HEK293 (cell line): ENCODE measurements around the gene POLR1H.

ENCODE experiments used
- EGR2 ChIP-seq: fragments of 450-650 bp; formaldehyde crosslinking; IDR thresholded peaks from 2 replicates; pipeline ENCODE4 v1.5.1; 2016; ENCODE audit warnings: low read depth, missing biosample characterization, missing genetic modification characterization
- IKZF3 ChIP-seq: fragments of 450-650 bp; IDR thresholded peaks from 2 replicates; pipeline ENCODE4 v1.5.0; 2018; ENCODE audit warnings: missing biosample characterization, mild to moderate bottlenecking, missing genetic modification characterization, moderate library complexity
- KLF8 ChIP-seq: fragments of 450-650 bp; formaldehyde crosslinking; IDR thresholded peaks from 2 replicates; pipeline ENCODE4 v1.5.1; 2016; ENCODE audit warnings: missing biosample characterization, missing genetic modification characterization
- PRDM1 ChIP-seq: fragments of 450-650 bp; formaldehyde crosslinking; IDR thresholded peaks from 2 replicates; pipeline ENCODE4; 2016; ENCODE audit warnings: missing biosample characterization, missing genetic modification characterization
- PRDM10 ChIP-seq: fragments of 450-650 bp; formaldehyde crosslinking; IDR thresholded peaks from 2 replicates; pipeline ENCODE4 v1.5.1; 2016; ENCODE audit warnings: missing biosample characterization, missing genetic modification characterization
- REST ChIP-seq: fragments of 450-650 bp; formaldehyde crosslinking; IDR thresholded peaks from 2 replicates; pipeline ENCODE4 v1.5.1; 2016; ENCODE audit warnings: missing biosample characterization, missing genetic modification characterization
- SP2 ChIP-seq: fragments of 450-650 bp; formaldehyde crosslinking; IDR thresholded peaks from 2 replicates; pipeline ENCODE4 v1.5.1; 2016; ENCODE audit warnings: missing biosample characterization, missing genetic modification characterization
- SP3 ChIP-seq: fragments of 450-650 bp; formaldehyde crosslinking; IDR thresholded peaks from 2 replicates; pipeline ENCODE4 v1.5.1; 2016; ENCODE audit warnings: missing biosample characterization, missing genetic modification characterization
- SP7 ChIP-seq: fragments of 450-650 bp; formaldehyde crosslinking; IDR thresholded peaks from 2 replicates; pipeline ENCODE4 v1.5.1; 2016; ENCODE audit warnings: missing biosample characterization, missing genetic modification characterization
- WT1 ChIP-seq: fragments of 450-650 bp; formaldehyde crosslinking; IDR thresholded peaks from 2 replicates; pipeline ENCODE4 v1.5.1; 2016; ENCODE audit warnings: missing biosample characterization, missing genetic modification characterization
- ZNF114 ChIP-seq: fragments of 450-650 bp; formaldehyde crosslinking; IDR thresholded peaks from 2 replicates; pipeline ENCODE4 v1.5.0; 2017; ENCODE audit warnings: missing biosample characterization, missing genetic modification characterization
- ZNF133 ChIP-seq: fragments of 450-650 bp; formaldehyde crosslinking; IDR thresholded peaks from 2 replicates; pipeline ENCODE4 v1.5.1; 2016; ENCODE audit warnings: missing biosample characterization, missing genetic modification characterization
- ZNF2 ChIP-seq: fragments of 450-650 bp; formaldehyde crosslinking; IDR thresholded peaks from 2 replicates; pipeline ENCODE4 v1.5.1; 2016; ENCODE audit warnings: missing biosample characterization, missing genetic modification characterization
- ZNF324 ChIP-seq: fragments of 450-650 bp; formaldehyde crosslinking; IDR thresholded peaks from 2 replicates; pipeline ENCODE4 v1.5.1; 2016; ENCODE audit warnings: missing biosample characterization, missing genetic modification characterization
- ZNF341 ChIP-seq: fragments of 450-650 bp; formaldehyde crosslinking; IDR thresholded peaks from 2 replicates; pipeline ENCODE4; 2016; ENCODE audit warnings: low read depth, missing biosample characterization, missing genetic modification characterization
- ZNF354C ChIP-seq: fragments of 450-650 bp; formaldehyde crosslinking; IDR thresholded peaks from 2 replicates; pipeline ENCODE4 v1.5.1; 2016; ENCODE audit warnings: missing biosample characterization, missing genetic modification characterization, low read depth, borderline replicate concordance
- ZNF366 ChIP-seq: fragments of 450-650 bp; formaldehyde crosslinking; conservative IDR thresholded peaks from 2 replicates; pipeline ENCODE4 v1.5.1; 2016; ENCODE audit warnings: missing biosample characterization, missing genetic modification characterization
- ZNF391 ChIP-seq: fragments of 450-650 bp; formaldehyde crosslinking; IDR thresholded peaks from 2 replicates; pipeline ENCODE4 v1.5.1; 2016; ENCODE audit warnings: low read depth, missing biosample characterization, missing genetic modification characterization, borderline replicate concordance
- ZNF433 ChIP-seq: fragments of 450-650 bp; formaldehyde crosslinking; IDR thresholded peaks from 2 replicates; pipeline ENCODE4 v1.5.1; 2016; ENCODE audit warnings: missing biosample characterization, missing genetic modification characterization, low read depth
- ZNF544 ChIP-seq: fragments of 450-650 bp; formaldehyde crosslinking; IDR thresholded peaks from 2 replicates; pipeline ENCODE4 v1.5.0; 2017; ENCODE audit warnings: missing biosample characterization, missing genetic modification characterization
- ZNF549 ChIP-seq: fragments of 450-650 bp; IDR thresholded peaks from 2 replicates; pipeline ENCODE4 v1.5.1; 2018; ENCODE audit warnings: missing biosample characterization, missing genetic modification characterization, mild to moderate bottlenecking, inconsistent platforms, moderate library complexity
- ZNF555 ChIP-seq: fragments of 450-650 bp; formaldehyde crosslinking; conservative IDR thresholded peaks from 2 replicates; pipeline ENCODE4 v1.5.1; 2017; ENCODE audit warnings: missing biosample characterization, mild to moderate bottlenecking, missing genetic modification characterization, inconsistent platforms
- ZNF610 ChIP-seq: fragments of 450-650 bp; formaldehyde crosslinking; IDR thresholded peaks from 2 replicates; pipeline ENCODE4 v1.5.1; 2016; ENCODE audit warnings: missing biosample characterization, missing genetic modification characterization, borderline replicate concordance
- ZNF629 ChIP-seq: fragments of 450-650 bp; formaldehyde crosslinking; IDR thresholded peaks from 2 replicates; pipeline ENCODE4 v1.5.1; 2017; ENCODE audit warnings: missing biosample characterization, missing genetic modification characterization
- ZNF639 ChIP-seq: fragments of 450-650 bp; formaldehyde crosslinking; IDR thresholded peaks from 2 replicates; pipeline ENCODE4 v1.5.1; 2016; ENCODE audit warnings: missing biosample characterization, missing genetic modification characterization
- ZNF660 ChIP-seq: fragments of 450-650 bp; IDR thresholded peaks from 2 replicates; pipeline ENCODE4 v1.5.1; 2018; ENCODE audit warnings: missing biosample characterization, mild to moderate bottlenecking, missing genetic modification characterization
- ZNF843 ChIP-seq: fragments of 450-650 bp; formaldehyde crosslinking; IDR thresholded peaks from 2 replicates; pipeline ENCODE4 v1.5.1; 2016; ENCODE audit warnings: missing biosample characterization, missing genetic modification characterization
- ZSCAN30 ChIP-seq: fragments of 450-650 bp; IDR thresholded peaks from 2 replicates; pipeline ENCODE4 v1.5.1; 2018; ENCODE audit warnings: missing biosample characterization, mild to moderate bottlenecking, missing genetic modification characterization, moderate library complexity
- ZSCAN5A ChIP-seq: fragments of 450-650 bp; formaldehyde crosslinking; IDR thresholded peaks from 2 replicates; pipeline ENCODE4 v1.5.1; 2016; ENCODE audit warnings: missing biosample characterization, missing genetic modification characterization
- ZXDB ChIP-seq: fragments of 450-650 bp; formaldehyde crosslinking; IDR thresholded peaks from 2 replicates; pipeline ENCODE4 v1.5.1; 2016; ENCODE audit warnings: missing biosample characterization, missing genetic modification characterization

Gene POLR1H

GRCh38 chr6:30102970-30103871 lies 42.2 kb downstream of the POLR1H start (continued):
- TF ChIP-seq PRDM10 (tag by site-specific recombination) (peak; percentile 79), ZNF133 (no peak), ZNF544 (tag by site-specific recombination) (no peak), ZXDB (peak; percentile 56), ZNF660 (peak; percentile 80), ZNF555 (tag by site-specific recombination) (no peak), IKZF3 (tag by site-specific recombination) (0 out of 2 replicates have a peak, but pooled peaks have one; percentile 9), ZNF549 (tag by site-specific recombination) (no peak), SP7 (tag by site-specific recombination) (peak; percentile 50; the same call in 1 of the 2 replicates), ZNF324 (peak; percentile 62; the same call in 1 of the 2 replicates), ZNF354C (tag by site-specific recombination) (no peak), SP2 (tag by site-specific recombination) (0 out of 2 replicates have a peak, but pooled peaks have one; percentile 24), PRDM1 (tag by site-specific recombination) (peak; percentile 70), ZNF610 (tag by site-specific recombination) (0 out of 2 replicates have a peak, but pooled peaks have one; percentile 53), WT1 (tag by site-specific recombination) (peak; percentile 18; the same call in 1 of the 2 replicates), EGR2 (tag by site-specific recombination) (peak; percentile 46), ZNF843 (tag by site-specific recombination) (0 out of 2 replicates have a peak, but pooled peaks have one; percentile 18), ZSCAN5A (no peak), ZNF639 (tag by site-specific recombination) (peak; percentile 52; the same call in 1 of the 2 replicates), ZNF341 (peak; percentile 70; the same call in 1 of the 2 replicates), KLF8 (tag by site-specific recombination) (peak; percentile 22), SP3 (tag by site-specific recombination) (0 out of 2 replicates have a peak, but pooled peaks have one; percentile 18), ZNF433 (tag by site-specific recombination) (no peak), ZNF114 (tag by site-specific recombination) (no peak), ZNF366 (tag by site-specific recombination) (peak; percentile 79), ZNF629 (tag by site-specific recombination) (peak; percentile 35), ZSCAN30 (tag by site-specific recombination) (peak; percentile 58), ZNF2 (tag by site-specific recombination) (peak; percentile 27; the same call in 1 of the 2 replicates), REST (tag by site-specific recombination) (peak; percentile 37; the same call in 1 of the 2 replicates), ZNF391 (tag by site-specific recombination) (peak; percentile 57; the same call in 1 of the 2 replicates)
